Stomach (tissue), 9 donors: ENCODE results near the gene PPP2R5C. TPM values are rescaled to one million over a fixed set of nuclear protein-coding genes. Genes with fewer than 3 reads are reported as not detected.
A peak's percentile ranks its signal among the peaks of the same experiment; 100 is the strongest.

ENCODE experiments used
- DNase-seq, 2 donors: peaks; one replicate each; pipeline versions ENCODE4 v3.0.0 to v3.0.0-alpha.2; 2013 to 2019
- H3K27ac ChIP-seq, 5 donors: fragments of 200-600 bp in 4 of 5; sonication (generic) in 4 of 5; one replicate each; pipeline ENCODE4 v1.5.1; 2013 to 2019; ENCODE audit warnings: mild to moderate bottlenecking in 1 of 5, moderate library complexity in 1 of 5
- H3K27me3 ChIP-seq, 3 donors: fragments of 200-600 bp; sonication (generic); one replicate each; pipeline ENCODE4 v1.5.1; 2017 to 2019; ENCODE audit warnings: mixed run types in 1 of 3
- H3K36me3 ChIP-seq, 4 donors: fragments of 200-600 bp; sonication (generic); 1 replicate in 3 of 4; 2 replicates in 1 of 4; pipeline ENCODE4 v1.5.1; 2016 to 2019
- H3K4me1 ChIP-seq, 4 donors: fragments of 200-600 bp; sonication (generic); one replicate each; pipeline ENCODE4 v1.5.1; 2016 to 2019
- H3K4me3 ChIP-seq, 4 donors: fragments of 200-600 bp; sonication (generic) in 3 of 4; one replicate each; pipeline ENCODE4 v1.5.1; 2016 to 2019; ENCODE audit warnings: mild to moderate bottlenecking in 1 of 4
- H3K9me3 ChIP-seq, 4 donors: fragments of 200-600 bp; sonication (generic); one replicate each; pipeline ENCODE4 v1.5.1; 2016 to 2019
- CTCF ChIP-seq, 7 experiments: fragments of 450-650 bp in 4 of 7; fragments of 200-600 bp in 3 of 7; sonication (generic) in 3 of 7; IDR thresholded peaks; one replicate each; pipeline ENCODE4 v1.5.1; 2016 to 2019; ENCODE audit warnings: antibody characterized with exemption in 7 of 7, control low read depth in 2 of 7, mild to moderate bottlenecking in 1 of 7
- EP300 ChIP-seq: sonication (generic); formaldehyde crosslinking; IDR thresholded peaks from one replicate; pipeline ENCODE4 v1.6.1; 2017; ENCODE audit warnings: antibody characterized with exemption
- POLR2A ChIP-seq, 4 donors: fragments of 450-650 bp; IDR thresholded peaks; one replicate each; pipeline ENCODE4 v1.6.1; 2016; ENCODE audit warnings: antibody characterized with exemption in 4 of 4, control low read depth in 2 of 4, mild to moderate bottlenecking in 1 of 4, moderate library complexity in 1 of 4
- POLR2AphosphoS5 ChIP-seq, 3 donors: sonication (generic); formaldehyde crosslinking; IDR thresholded peaks; one replicate each; pipeline ENCODE4 v1.6.1; 2016; ENCODE audit warnings: antibody characterized with exemption in 3 of 3
- WGBS, 5 donors: extraction: QIAGEN DNeasy Blood & Tissue Kit in 3 of 5; methylation state at CpG; one replicate each; pipeline versions ENCODE4 v1.1.5 to v1.1.7; 2013 to 2018; 5-methylcytosine and 5-hydroxymethylcytosine counted together
- intact Hi-C: fragments of 100-400 bp; cut with DNase I; formaldehyde crosslinking; loops from one replicate; pipeline ENCODE4 v1.15.1; 2023; ENCODE audit warnings: low total_unique reads
- polyA plus RNA-seq, 3 donors: library from polyadenylated mRNA; stranded (reverse); fragments of 200-250 nt; gene quantifications; one replicate each; pipeline ENCODE4 v1.2.3, GENCODE V29; 2013
- total RNA-seq, 5 donors: library from RNA; depleted of rRNA; stranded (reverse); fragments of >200 nt; gene quantifications; one replicate each; pipeline versions ENCODE4 v1.1.0 to v1.2.3, GENCODE V29; 2014 to 2016
- donor health status: healthy with polysubstance abuse.
- donor health status: Bipolar disorder and iron deficiency.
- donor health status: healthy.

PPP2R5C gene
- total and polyA plus RNA-seq, 8 donors = 19.7 to 175 (median 89.6) TPM

- Histone ChIP-seq H3K36me3 (peaks cover 0 to 5% (median 0%) of the 10 kb centered on the region in 4 donors), H3K4me3 (peak overlapping the region; percentile 47 to 62 (median 56)), H3K27me3 (no peaks in the 10 kb centered on the region), H3K9me3 (no peaks in the 10 kb centered on the region), H3K4me1 (peaks cover 17 to 69% (median 49%) of the 10 kb centered on the region in 4 donors), H3K27ac (peak overlapping the region; percentile 20 to 99 (median 97))
- TF ChIP-seq POLR2AphosphoS5 (IDR thresholded peaks at IDR 0.05) (peak in 1 of 3 donors; percentile 8), CTCF (IDR thresholded peaks at IDR 0.05) (no peak), EP300 (no peak), POLR2A (IDR thresholded peaks at IDR 0.05) (no peak)
- DNase-seq = no peak
- intact Hi-C loops = no loop called here
- 41 to 54% (median 46%) methylated on average over 5 of the region's 5 CpGs for WGBS, 5 donors
These were observed 49.5 kb downstream of the PPP2R5C start for GRCh38 chr14:101810897-101811621.

GRCh38 chr14:101812071-101812470, 50.6 kb downstream of the PPP2R5C start:
- H3K36me3 ChIP-seq = peaks cover 0 to 5% (median 0%) of the 10 kb centered on the region in 4 donors
- no peak for DNase-seq
- H3K27me3 ChIP-seq = no peaks in the 10 kb centered on the region
- WGBS, 5 donors = 68 to 76% (median 72%) methylated on average over 11 of the region's 11 CpGs
- no peak for TF ChIP-seq POLR2AphosphoS5 (IDR thresholded peaks at IDR 0.05)
- TF ChIP-seq POLR2A (IDR thresholded peaks at IDR 0.05) = no peak
- no peak for TF ChIP-seq CTCF (IDR thresholded peaks at IDR 0.05)
- no peak for TF ChIP-seq EP300
- peaks cover 17 to 75% (median 51%) of the 10 kb centered on the region in 4 donors for H3K4me1 ChIP-seq
- intact Hi-C loops = no loop called here
- peak overlapping the region; percentile 5 to 99 (median 97) for H3K27ac ChIP-seq
- no peaks in the 10 kb centered on the region for H3K9me3 ChIP-seq
- H3K4me3 ChIP-seq = peak overlapping the region in 2 of 4 donors; percentile 10 to 14

GRCh38 chr14:101813171-101813759, 51.8 kb downstream of the PPP2R5C start:
- DNase-seq = peak in 1 of 2 donors; percentile 58
- TF ChIP-seq CTCF (IDR thresholded peaks at IDR 0.05) = no peak
- peak in 1 of 3 donors; percentile 24 for TF ChIP-seq POLR2AphosphoS5 (IDR thresholded peaks at IDR 0.05)
- H3K27me3 ChIP-seq = no peaks in the 10 kb centered on the region
- H3K9me3 ChIP-seq = no peaks in the 10 kb centered on the region
- WGBS, 5 donors = 73 to 87% (median 81%) methylated on average over 7 of the region's 7 CpGs
- peaks cover 0 to 5% (median 0%) of the 10 kb centered on the region in 4 donors for H3K36me3 ChIP-seq
- intact Hi-C loops = no loop called here
- H3K4me1 ChIP-seq = peaks cover 17 to 77% (median 59%) of the 10 kb centered on the region in 4 donors
- peak overlapping the region; percentile 48 to 99 (median 97) for H3K27ac ChIP-seq
- H3K4me3 ChIP-seq = no peak overlapping the region

GRCh38 chr14:101813833-101814232, 52.3 kb downstream of the PPP2R5C start:
- H3K27ac ChIP-seq = peak overlapping the region in 4 of 5 donors; percentile 94 to 99 (median 98)
- TF ChIP-seq POLR2AphosphoS5 (IDR thresholded peaks at IDR 0.05) (no peak), CTCF (IDR thresholded peaks at IDR 0.05) (no peak), EP300 (no peak), POLR2A (IDR thresholded peaks at IDR 0.05) (no peak)
- intact Hi-C loops = no loop called here

More at GRCh38 chr14:101813833-101814232, 52.3 kb downstream of the PPP2R5C start:
- 75 to 87% (median 84%) methylated on average over 1 of the region's 1 CpG for WGBS, 5 donors
- Histone ChIP-seq H3K4me1 (peaks cover 17 to 75% (median 57%) of the 10 kb centered on the region in 4 donors), H3K27me3 (no peaks in the 10 kb centered on the region), H3K36me3 (peaks cover 0 to 5% (median under 1%) of the 10 kb centered on the region in 4 donors), H3K9me3 (no peaks in the 10 kb centered on the region), H3K4me3 (no peak overlapping the region)
- no peak for DNase-seq
